Karpas-422 (cell line): ENCODE measurements around the gene PCDHB8. TPM values are rescaled to one million over a fixed set of nuclear protein-coding genes. Genes with fewer than 3 reads are reported as not detected.
"Not testable (repeated sequence)": the region's sequence is repeated elsewhere in the genome, so short reads cannot be mapped to it uniquely, and the experiment has no call there.

Source experiments
- DNase-seq: peaks from one replicate; pipeline ENCODE4 v3.0.0-alpha.2; 2015
- H2AFZ ChIP-seq: fragments of 200-600 bp; sonication (generic); 2 replicates; pipeline ENCODE4 v1.6.1; 2014; ENCODE audit warnings: antibody characterized with exemption, low read length, mixed read lengths
- H3K27ac ChIP-seq: fragments of 200-600 bp; sonication (generic); 2 replicates; pipeline ENCODE4 v1.5.1; 2014; ENCODE audit warnings: mild to moderate bottlenecking, low read length, moderate library complexity
- H3K27me3 ChIP-seq: fragments of 200-600 bp; sonication (generic); 2 replicates; pipeline ENCODE4 v1.6.1; 2014; ENCODE audit warnings: low read length, mixed read lengths
- H3K36me3 ChIP-seq: fragments of 200-600 bp; sonication (generic); 2 replicates; pipeline ENCODE4 v1.6.1; 2014; ENCODE audit warnings: low read length, mixed read lengths; ENCODE audit not compliant: insufficient read depth
- H3K4me1 ChIP-seq: fragments of 200-600 bp; sonication (generic); 2 replicates; pipeline ENCODE4 v1.6.1; 2014; ENCODE audit warnings: mild to moderate bottlenecking, low read length, mixed read lengths
- H3K4me2 ChIP-seq: fragments of 200-600 bp; sonication (generic); 2 replicates; pipeline ENCODE4 v1.6.1; 2014; ENCODE audit warnings: low read length, low read depth, mild to moderate bottlenecking; ENCODE audit not compliant: poor library complexity, severe bottlenecking
- H3K4me3 ChIP-seq: fragments of 200-600 bp; sonication (generic); 2 replicates; pipeline ENCODE4 v1.5.1; 2014; ENCODE audit warnings: mild to moderate bottlenecking, antibody characterized with exemption, low read length, mixed read lengths
- H3K79me2 ChIP-seq: fragments of 200-600 bp; sonication (generic); 2 replicates; pipeline ENCODE4 v1.6.1; 2014; ENCODE audit warnings: mild to moderate bottlenecking, low read length, mixed read lengths
- H3K9ac ChIP-seq: fragments of 200-600 bp; sonication (generic); 2 replicates; pipeline ENCODE4 v1.6.0; 2014; ENCODE audit warnings: low read length
- H3K9me2 ChIP-seq: fragments of 200-600 bp; sonication (generic), shearing (Covaris generic); replicated peaks from 2 replicates; pipeline ENCODE4 v1.6.0; 2014; ENCODE audit warnings: mild to moderate bottlenecking, low read length, moderate library complexity; ENCODE audit not compliant: insufficient read depth
- H3K9me3 ChIP-seq: fragments of 300-700, 200-600 bp; sonication (generic); 2 replicates; pipeline ENCODE4 v1.6.1; 2014; ENCODE audit warnings: low read length, mixed read lengths
- H4K20me1 ChIP-seq: fragments of 200-600 bp; sonication (generic); 2 replicates; pipeline ENCODE4 v1.6.1; 2014; ENCODE audit warnings: mild to moderate bottlenecking, antibody characterized with exemption, low read length, low read depth; ENCODE audit not compliant: insufficient read depth
- total RNA-seq: library from RNA; depleted of rRNA; stranded (reverse); fragments of >200 nt; shearing (Covaris generic); gene quantifications from 2 replicates; pipeline ENCODE4 v1.2.3, GENCODE V29; 2014; ENCODE audit warnings: low replicate concordance; rRNA removed

The PCDHB8 gene
- not detected in 2 replicates for total RNA-seq

GRCh38 chr5:141177577-141178191 lies at the start of gene PCDHB8:
Gene PCDHB8, plus strand, starts transcription at chr5:141177790. Its CDS starts 245 bp downstream, at chr5:141178035.
- H3K9me2 ChIP-seq, H3K9me3 ChIP-seq, H3K4me3 ChIP-seq, H3K27ac ChIP-seq, DNase-seq, H3K79me2 ChIP-seq, H2AFZ ChIP-seq, H3K36me3 ChIP-seq, H3K4me1 ChIP-seq, H3K4me2 ChIP-seq, H3K9ac ChIP-seq, H4K20me1 ChIP-seq, H3K27me3 ChIP-seq: not testable (repeated sequence)

DNA sequence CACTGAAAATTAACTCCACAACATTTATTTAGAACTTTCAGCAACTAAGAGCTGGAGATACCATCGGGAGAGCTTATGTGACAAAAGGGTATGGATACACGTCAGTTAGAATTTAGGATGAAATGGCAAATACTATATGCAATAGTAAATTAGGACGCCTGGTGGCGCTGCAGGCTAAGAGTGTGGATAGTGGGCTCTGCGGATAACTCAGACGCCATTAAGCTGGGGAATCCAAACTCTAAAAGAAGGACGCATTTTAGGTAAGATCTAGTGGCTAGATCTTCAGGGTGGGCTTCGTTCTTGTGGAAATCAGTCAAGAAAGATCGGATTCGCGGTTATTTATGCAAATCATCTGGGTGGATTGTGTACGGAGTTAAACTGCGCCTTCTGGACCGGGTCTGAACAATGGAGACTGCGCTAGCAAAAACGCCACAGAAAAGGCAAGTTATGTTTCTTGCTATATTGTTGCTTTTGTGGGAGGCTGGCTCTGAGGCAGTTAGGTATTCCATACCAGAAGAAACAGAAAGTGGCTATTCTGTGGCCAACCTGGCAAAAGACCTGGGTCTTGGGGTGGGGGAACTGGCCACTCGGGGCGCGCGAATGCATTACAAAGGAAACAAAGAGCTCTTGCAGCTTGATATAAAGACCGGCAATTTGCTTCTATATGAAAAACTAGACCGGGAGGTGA lies 42.4 kb upstream of the PCDHB8 start, which contains the start of gene PCDHB5:
Gene PCDHB5, plus strand, starts transcription at position 177 of the 688 bp plus-strand sequence. Its CDS starts 229 bp downstream, at position 406.
- no peak within 1 kb of the TSS for H3K4me3 ChIP-seq
- H3K9me2 ChIP-seq: no peaks in the 10 kb centered on the region
- H3K27me3 ChIP-seq: no peaks in the 10 kb centered on the region
- DNase-seq: peak; percentile 62
- H4K20me1 ChIP-seq: no peaks in the 10 kb centered on the region
- no peak within 1 kb of the TSS for H3K9ac ChIP-seq
- H3K4me1 ChIP-seq: no peaks in the 10 kb centered on the region
- H3K4me2 ChIP-seq: no peak within 1 kb of the TSS
- no peaks in the 10 kb centered on the region for H3K36me3 ChIP-seq
- 0 out of 2 replicates have a peak, but pooled peaks cover 2% of the 10 kb centered on the region for H3K9me3 ChIP-seq
- H2AFZ ChIP-seq: no peak within 1 kb of the TSS
- H3K27ac ChIP-seq: no peak within 1 kb of the TSS
- no peaks in the 10 kb centered on the region for H3K79me2 ChIP-seq

- no peak overlapping the region for H3K4me2 ChIP-seq
- H2AFZ ChIP-seq: no peak overlapping the region
- H3K9ac ChIP-seq: no peak overlapping the region
- H3K4me1 ChIP-seq: no peaks in the 10 kb centered on the region
- no peaks in the 10 kb centered on the region for H3K36me3 ChIP-seq
- 0 out of 2 replicates have a peak, but pooled peaks cover 2% of the 10 kb centered on the region for H3K9me3 ChIP-seq
- no peaks in the 10 kb centered on the region for H3K9me2 ChIP-seq
- H3K27me3 ChIP-seq: no peaks in the 10 kb centered on the region
- H3K79me2 ChIP-seq: no peaks in the 10 kb centered on the region
- no peak overlapping the region for H3K4me3 ChIP-seq
- no peak overlapping the region for H3K27ac ChIP-seq
- no peak for DNase-seq
- no peaks in the 10 kb centered on the region for H4K20me1 ChIP-seq
These were observed 41.8 kb upstream of the PCDHB8 start for GRCh38 chr5:141135718-141136266.

DNA sequence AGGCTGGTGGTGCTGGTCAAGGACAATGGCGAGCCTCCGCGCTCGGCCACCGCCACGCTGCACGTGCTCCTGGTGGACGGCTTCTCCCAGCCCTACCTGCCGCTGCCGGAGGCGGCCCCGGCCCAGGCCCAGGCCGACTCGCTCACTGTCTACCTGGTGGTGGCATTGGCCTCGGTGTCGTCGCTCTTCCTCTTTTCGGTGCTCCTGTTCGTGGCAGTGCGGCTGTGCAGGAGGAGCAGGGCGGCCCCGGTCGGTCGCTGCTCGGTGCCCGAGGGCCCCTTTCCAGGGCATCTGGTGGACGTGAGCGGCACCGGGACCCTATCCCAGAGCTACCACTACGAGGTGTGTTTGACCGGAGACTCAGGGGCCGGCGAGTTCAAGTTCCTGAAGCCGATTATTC lies 40.2 kb upstream of the PCDHB8 start:
- not testable (repeated sequence) for H3K4me2 ChIP-seq, H3K36me3 ChIP-seq, H3K27ac ChIP-seq, H3K4me1 ChIP-seq, H3K9me2 ChIP-seq, H4K20me1 ChIP-seq, H3K9me3 ChIP-seq, H3K9ac ChIP-seq, DNase-seq, H3K27me3 ChIP-seq, H3K79me2 ChIP-seq, H3K4me3 ChIP-seq, H2AFZ ChIP-seq

DNA sequence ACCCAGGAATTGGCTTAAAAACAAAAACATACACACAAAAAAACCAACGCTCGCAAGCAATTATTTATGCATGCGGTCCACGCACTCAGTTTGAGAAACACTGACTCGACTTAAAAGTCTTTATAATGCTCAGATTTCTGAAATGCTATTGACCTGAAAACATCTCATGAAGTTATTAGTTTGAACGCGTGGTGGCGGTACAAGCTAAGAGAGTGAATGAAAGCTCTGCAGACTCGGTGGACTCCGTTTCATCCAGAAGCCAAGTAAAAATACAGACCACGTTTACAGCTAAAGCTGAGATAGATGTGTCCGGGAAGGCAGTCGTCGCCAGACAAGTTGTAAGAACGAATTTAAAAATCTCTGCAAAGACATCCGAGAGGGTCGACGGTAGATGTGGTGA lies 27.8 kb upstream of the PCDHB8 start, which contains the start of gene PCDHB6:
Gene PCDHB6, plus strand, starts transcription at position 246 of the 400 bp plus-strand sequence. CDS start 201 bp downstream, outside the sequence.
- peak; percentile 63 for DNase-seq
- no peaks in the 10 kb centered on the region for H3K9me3 ChIP-seq
- H4K20me1 ChIP-seq: no peaks in the 10 kb centered on the region
- no peak within 1 kb of the TSS for H3K4me2 ChIP-seq
- H3K27ac ChIP-seq: no peak within 1 kb of the TSS
- H2AFZ ChIP-seq: no peak within 1 kb of the TSS
- no peaks in the 10 kb centered on the region for H3K4me1 ChIP-seq
- H3K9me2 ChIP-seq: no peaks in the 10 kb centered on the region
- H3K27me3 ChIP-seq: no peaks in the 10 kb centered on the region
- no peaks in the 10 kb centered on the region for H3K36me3 ChIP-seq
- H3K4me3 ChIP-seq: no peak within 1 kb of the TSS
- H3K79me2 ChIP-seq: no peaks in the 10 kb centered on the region
- no peak within 1 kb of the TSS for H3K9ac ChIP-seq

DNA sequence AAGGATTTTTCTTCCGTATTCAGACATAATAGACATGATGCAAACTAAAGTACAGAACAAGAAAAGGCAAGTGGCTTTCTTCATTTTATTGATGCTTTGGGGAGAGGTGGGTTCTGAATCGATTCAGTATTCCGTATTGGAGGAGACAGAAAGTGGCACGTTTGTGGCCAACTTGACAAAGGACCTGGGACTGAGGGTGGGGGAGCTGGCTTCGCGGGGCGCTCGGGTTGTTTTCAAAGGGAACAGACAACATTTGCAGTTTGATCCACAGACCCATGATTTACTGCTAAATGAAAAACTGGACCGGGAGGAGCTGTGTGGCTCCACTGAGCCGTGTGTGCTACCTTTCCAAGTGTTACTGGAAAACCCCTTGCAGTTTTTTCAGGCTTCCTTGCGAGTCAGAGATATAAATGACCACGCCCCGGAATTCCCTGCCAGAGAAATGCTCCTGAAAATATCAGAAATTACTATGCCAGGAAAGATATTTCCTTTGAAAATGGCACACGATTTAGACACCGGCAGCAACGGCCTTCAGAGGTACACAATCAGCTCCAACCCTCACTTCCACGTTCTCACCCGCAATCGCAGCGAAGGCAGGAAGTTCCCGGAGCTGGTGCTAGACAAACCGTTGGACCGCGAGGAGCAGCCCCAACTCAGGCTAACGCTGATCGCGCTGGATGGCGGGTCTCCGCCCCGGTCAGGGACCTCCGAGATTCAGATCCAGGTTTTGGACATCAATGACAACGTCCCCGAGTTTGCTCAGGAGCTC lies 27.2 kb upstream of the PCDHB8 start:
- Histone ChIP-seq H3K4me2 (no peak overlapping the region), H3K9ac (no peak overlapping the region), H3K79me2 (no peaks in the 10 kb centered on the region), H3K27ac (no peak overlapping the region), H3K36me3 (no peaks in the 10 kb centered on the region), H3K4me3 (no peak overlapping the region), H3K27me3 (no peaks in the 10 kb centered on the region), H3K4me1 (no peaks in the 10 kb centered on the region), H2AFZ (no peak overlapping the region), H3K9me2 (no peaks in the 10 kb centered on the region), H3K9me3 (no peaks in the 10 kb centered on the region), H4K20me1 (no peaks in the 10 kb centered on the region)
- no peak for DNase-seq

- no peak for DNase-seq
- Histone ChIP-seq H2AFZ (no peak overlapping the region), H3K4me2 (no peak overlapping the region), H3K27ac (no peak overlapping the region), H3K79me2 (no peaks in the 10 kb centered on the region), H3K4me1 (no peaks in the 10 kb centered on the region), H3K9me2 (no peaks in the 10 kb centered on the region), H3K9ac (no peak overlapping the region), H3K9me3 (no peaks in the 10 kb centered on the region), H3K27me3 (no peaks in the 10 kb centered on the region), H3K36me3 (no peaks in the 10 kb centered on the region), H3K4me3 (no peak overlapping the region), H4K20me1 (no peaks in the 10 kb centered on the region)
These were observed 26.6 kb upstream of the PCDHB8 start for GRCh38 chr5:141150993-141151325.

- not testable (repeated sequence) for H2AFZ ChIP-seq, H3K9me3 ChIP-seq, H3K79me2 ChIP-seq, H3K27ac ChIP-seq, H3K27me3 ChIP-seq, H3K9ac ChIP-seq, H3K9me2 ChIP-seq, H3K4me2 ChIP-seq, H3K4me1 ChIP-seq, H3K36me3 ChIP-seq, H3K4me3 ChIP-seq, DNase-seq, H4K20me1 ChIP-seq
These were observed 26.0 kb upstream of the PCDHB8 start for GRCh38 chr5:141151632-141152031.
